HG03108 (cell line): Measurements from ENCODE around the gene KLHL5.

Experiments used
- ATAC-seq: cut with Tn5 transposase; IDR thresholded peaks from one replicate; pipeline ENCODE4 v1.9.1; 2021; ENCODE audit warnings: moderate library complexity; ENCODE audit not compliant: unreplicated experiment

The KLHL5 gene

DNA sequence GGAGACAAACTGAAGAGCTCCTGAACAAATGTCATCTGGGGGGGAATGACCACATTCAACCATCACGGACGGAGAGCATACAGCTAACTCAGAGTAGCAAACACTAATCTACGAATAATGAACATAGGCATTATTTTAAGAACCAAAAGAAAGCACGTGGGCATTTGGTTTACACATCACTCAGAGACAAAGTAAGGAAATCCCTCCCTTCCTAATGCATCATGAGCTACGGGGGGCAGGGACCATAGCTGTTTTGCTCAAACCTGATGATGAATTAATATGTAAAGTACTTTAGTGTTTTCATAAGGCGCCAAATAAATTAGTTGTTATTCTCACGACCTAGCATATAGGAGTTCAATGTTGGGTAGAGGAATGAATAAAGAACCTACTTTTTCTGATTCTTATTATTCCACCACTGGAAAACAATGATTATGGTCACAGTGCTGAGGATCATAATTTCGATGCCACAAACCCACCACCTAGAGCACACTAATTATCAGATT is 18.1 kb upstream of the KLHL5 start:
- ATAC-seq, result no peak

DNA sequence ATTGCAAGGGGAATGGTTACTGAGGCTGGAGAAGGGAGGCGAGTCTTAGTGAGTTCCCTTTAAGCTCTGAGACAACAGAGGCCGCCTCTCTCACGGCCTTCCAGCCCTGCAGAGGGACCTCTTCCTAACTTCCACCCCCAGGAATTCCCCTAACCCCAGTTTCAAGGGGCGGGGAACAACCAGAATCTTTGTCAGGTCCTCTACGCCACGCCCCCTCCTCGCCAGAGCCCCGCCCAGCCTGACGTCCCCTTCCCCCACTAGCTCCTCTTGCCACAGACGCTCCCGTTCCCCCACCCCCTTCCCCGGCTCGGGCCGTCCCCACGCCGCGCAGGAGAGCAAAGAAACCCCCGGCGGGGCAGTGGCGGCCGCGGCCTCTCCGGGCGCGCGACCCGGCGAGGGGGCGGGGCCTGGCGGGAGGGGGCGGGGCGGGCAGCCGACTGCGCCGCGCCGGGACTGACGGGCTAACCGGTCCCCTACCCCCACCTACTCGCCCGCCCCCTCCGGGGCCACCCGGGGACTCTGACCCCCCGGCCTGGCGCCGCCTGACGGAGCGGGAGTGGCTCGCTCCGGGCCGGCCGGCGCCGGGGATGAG is 17.6 kb upstream of the KLHL5 start:
- ATAC-seq, result peak; percentile 65

DNA sequence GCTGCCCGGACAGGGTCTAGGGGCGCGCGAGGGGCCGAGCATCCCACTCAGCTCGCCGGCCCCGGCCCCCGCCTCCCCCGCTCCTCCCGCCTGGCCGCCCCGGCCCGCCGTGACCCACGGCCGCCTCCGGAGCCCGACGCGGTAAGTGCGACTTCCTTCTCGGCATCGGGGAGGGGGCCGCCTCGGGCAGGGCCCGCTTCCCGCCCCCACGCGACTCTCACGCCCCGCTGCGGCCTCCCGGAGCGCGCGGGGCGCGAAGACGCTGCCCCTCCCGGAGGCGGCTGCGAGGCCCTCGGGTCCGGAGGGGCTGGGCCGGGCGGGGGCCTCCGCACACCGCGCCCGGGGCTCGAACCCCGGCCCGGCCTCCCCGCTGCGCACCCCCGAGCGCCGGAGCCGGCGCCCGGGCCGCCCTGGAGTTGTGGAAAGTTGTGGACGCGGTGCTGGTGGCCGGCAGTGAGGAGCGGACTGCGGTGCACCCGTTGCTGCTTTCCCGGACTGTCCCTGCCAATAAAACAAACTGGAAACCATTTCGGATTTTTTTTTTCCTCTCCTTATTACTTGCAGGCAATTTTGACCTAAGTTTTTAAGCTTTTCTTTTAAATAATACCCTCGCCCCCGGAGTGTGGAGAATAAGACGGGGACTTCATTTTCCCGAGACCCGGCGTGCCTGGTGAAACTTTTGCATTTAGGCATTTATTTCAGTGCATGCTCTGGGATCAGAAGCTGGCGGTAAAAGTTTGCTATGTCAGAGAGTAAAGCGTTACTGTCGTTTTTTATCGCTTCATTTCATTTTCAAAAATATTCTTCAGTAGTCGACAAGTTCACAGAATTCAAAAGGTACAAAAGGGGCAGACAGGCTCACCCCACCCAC is 16.8 kb upstream of the KLHL5 start:
- ATAC-seq, result peak; percentile 33

DNA sequence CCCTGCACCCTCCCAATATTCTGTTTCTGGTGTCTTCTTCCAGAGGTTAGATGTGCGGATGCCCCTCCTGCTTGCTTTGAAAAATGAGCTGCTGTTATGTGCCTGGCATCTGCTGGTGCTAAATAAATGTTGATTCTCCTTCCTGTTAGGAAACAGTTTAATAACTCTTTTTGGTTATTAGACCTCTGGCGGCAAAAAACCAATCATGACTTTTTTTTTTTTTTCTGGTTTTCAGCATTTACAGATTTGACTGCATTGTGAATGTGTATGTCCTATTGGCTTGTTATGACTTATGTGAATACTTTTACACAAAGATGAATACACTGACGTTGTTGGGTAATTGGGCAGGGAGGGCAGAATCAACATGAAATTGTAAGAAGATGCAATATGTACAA is 16.2 kb upstream of the KLHL5 start:
- no peak for ATAC-seq

- ATAC-seq, result no peak
These were observed 15.8 kb upstream of the KLHL5 start for GRCh38 chr4:39046249-39046648.

GRCh38 chr4:39047681-39048080 is 14.4 kb upstream of the KLHL5 start:
- no peak for ATAC-seq

- no peak for ATAC-seq
These were observed 13.7 kb upstream of the KLHL5 start for GRCh38 chr4:39048311-39048710.

GRCh38 chr4:39050590-39050989 is 11.4 kb upstream of the KLHL5 start:
- ATAC-seq, result no peak

DNA sequence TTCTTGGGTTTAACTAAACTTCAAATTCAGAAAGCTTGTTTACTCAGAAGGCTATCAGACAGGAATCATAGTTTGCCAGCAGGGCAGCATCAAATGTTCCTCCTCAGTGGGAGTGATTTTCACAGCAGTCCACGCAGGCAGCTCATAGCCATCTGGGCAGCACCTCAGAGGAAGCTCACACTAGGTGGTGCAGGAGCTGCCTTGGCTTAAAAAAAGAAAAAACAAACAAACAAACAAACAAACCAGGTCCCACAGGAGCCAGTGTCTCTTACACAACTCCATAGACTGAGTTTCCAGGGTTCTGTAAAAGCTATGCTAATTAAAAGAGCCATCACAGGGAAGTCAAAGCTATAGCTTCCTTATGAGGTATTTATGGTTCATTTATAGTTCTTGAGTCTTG is 10.5 kb upstream of the KLHL5 start:
- no peak for ATAC-seq

DNA sequence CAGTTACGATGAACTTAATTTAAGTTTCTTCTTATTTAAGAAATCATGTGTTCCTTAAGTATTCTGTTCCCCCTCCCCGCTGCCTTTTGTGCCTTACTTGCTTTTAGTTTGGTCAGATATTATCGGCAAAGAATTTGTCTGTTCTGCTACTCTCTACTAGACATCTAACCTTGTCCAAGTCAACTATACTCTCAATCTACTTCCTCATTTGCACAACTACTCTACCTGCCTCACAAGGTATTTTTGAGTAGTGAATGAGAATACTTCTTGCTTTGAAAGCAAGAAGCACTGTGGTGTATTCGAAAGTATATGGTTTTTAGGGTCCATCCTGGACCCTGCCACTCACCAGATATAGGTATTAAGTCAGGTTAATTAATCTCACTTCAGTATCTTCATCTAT is 8.0 kb upstream of the KLHL5 start:
- ATAC-seq, result no peak

DNA sequence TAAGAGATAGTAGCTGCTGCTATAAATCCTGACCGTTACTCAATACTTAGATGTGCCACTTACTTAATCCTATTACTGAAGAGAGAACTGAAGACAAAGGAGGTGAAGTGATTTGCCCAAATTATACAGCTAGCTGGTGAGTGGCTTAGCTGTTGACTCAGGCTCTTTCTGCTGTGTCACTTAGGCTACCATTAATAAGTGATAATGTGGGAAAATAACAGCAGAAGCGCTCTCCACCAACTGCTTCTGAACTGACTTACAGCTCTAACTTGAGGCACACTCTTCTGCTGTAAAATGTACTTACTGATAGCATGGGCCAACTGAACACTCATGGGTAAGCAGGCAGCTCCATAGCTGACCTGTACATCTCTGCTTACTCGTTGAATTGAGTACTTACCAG is 7.5 kb upstream of the KLHL5 start:
- ATAC-seq, result no peak

DNA sequence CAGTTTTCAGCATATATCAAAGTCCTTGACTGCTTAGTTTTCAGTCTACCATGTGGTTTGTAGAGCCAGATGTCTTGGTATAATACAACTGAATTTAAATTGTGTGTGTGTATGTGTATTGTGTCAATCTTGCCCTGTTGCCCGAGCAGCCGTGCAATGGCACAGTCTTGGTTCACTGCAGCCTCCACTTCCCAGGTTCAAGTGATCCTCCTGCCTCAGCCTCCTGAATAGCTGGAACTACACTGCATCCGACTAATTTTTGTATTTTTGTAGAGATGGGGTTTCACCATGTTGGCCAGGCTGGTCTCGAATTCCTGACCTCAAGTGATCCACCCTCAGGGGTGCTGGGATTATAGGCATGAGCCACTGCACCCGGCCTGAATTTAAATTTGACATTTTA is 6.0 kb upstream of the KLHL5 start:
- no peak for ATAC-seq

DNA sequence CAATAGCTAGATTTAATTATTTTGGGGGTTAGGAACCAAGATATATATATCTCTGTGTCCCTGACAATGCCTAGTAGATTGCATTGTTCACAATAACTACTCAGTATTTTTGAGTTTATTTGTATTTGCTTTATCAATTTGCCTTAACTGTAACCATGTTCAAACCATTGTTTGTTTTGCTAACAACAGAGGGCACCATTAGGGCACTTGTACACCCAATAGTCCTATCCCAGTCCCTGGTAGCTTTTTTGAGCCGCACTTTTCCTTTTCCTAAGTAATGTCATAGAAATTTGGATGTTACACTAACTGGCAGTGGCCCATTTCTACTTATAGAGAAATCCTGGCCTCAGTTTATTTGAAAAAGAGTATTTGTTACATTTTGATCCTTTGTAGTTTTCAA is 575 bp upstream of the KLHL5 start:
- ATAC-seq, result no peak

- no peak for ATAC-seq
These were observed 702 bp downstream of the KLHL5 start for GRCh38 chr4:39062770-39063097.

DNA sequence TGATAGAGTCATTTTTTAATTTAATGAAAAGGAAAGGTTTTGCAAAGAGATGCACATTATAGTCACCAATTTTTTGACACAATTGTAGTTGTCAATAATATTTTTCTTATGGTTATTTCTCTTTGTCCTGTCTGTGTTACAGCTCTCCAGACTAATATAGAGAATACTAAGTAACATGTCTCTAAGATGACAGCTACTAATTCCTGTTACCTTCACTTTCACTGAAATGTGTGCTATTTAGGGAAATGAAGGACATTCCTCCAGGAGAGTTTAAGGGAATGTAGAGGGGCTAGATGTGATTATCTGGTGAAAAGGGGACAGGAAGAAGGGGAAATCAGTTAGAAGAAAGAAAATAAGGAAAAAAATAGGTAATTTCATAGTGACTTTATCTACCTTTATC is 1.4 kb downstream of the KLHL5 start:
- no peak for ATAC-seq

DNA sequence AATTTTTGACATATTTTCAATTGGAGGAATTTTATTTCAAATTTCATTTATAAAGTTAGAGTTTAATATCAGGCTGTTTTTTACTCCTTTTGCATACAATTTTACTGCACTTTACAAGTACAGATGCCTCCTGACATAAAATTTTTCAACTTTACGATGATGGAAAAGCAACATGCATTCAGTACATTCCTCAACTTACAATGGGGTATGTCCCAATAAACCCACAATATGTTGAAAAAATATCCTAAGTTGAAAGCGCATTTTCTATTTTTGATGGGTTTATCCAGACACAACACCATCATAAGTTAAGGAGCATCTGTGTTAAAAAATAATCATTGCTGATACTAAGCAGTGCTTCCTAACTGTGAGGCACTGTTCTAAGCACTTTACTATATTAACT is 4.3 kb downstream of the KLHL5 start:
- no peak for ATAC-seq

- ATAC-seq, result no peak
These were observed 5.0 kb downstream of the KLHL5 start for GRCh38 chr4:39067031-39067430.

DNA sequence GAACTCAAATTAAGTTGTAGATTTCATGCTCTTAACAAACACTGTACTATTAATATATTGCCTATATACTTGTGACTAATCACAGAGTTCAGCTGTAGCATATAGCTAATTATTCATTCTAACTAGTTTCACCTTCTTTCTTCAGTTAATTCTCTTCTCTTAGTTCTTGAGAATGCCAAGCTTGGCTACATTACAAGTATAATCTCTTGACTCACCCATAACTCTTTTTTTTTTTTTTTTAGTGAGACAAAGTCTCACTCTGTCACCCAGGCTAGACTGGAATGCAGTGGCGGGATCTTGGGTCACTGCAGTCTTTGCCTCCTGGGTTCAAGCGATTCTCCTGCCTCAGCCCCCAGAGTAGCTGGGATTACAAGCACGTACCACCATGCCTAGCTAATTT is 5.4 kb downstream of the KLHL5 start:
- no peak for ATAC-seq

GRCh38 chr4:39068907-39069306 is 6.9 kb downstream of the KLHL5 start:
- ATAC-seq, result no peak

GRCh38 chr4:39078829-39079228 is 16.8 kb downstream of the KLHL5 start:
- ATAC-seq, result no peak

DNA sequence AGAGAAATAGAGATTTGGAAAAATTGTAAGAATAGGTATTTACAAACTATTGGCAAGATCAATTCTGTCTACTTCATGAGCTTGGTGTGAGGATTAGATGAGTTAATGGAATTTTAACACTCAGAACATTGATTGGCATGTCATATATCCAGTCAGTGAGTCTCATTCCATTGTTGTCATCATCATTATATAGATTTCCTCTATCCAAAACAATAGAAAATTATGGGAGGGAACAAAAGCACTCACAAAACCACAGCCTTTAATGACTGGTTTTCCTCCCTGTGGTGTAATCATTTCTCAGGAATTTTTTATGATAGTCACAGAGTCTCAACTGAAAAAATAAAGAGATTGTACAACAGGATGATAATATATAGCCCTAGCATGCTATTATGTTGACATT is 21.1 kb downstream of the KLHL5 start:
- no peak for ATAC-seq

GRCh38 chr4:39085891-39086290 is 23.9 kb downstream of the KLHL5 start:
- no peak for ATAC-seq

DNA sequence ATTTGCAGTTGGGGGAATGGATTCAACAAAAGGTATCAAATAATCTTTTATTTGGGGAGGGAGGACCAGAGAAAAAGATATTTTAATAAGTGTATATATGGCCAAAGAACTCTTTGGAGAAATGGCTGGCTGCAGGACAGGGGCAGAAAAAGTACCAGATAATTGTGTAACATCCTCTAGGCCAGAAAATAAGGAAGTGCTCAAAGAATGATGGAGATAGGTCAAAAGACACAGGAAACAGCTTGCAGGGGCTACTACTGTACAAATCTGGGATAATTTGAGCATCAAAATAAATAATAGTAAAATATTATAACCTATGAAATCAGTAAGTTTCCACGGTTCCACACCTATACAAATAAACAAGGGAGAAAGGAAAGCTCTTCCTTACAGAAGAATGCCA is 34.8 kb downstream of the KLHL5 start:
- ATAC-seq, result no peak
